Neuronal stem cell (in vitro differentiated cells): ENCODE results near the gene SCFD2.
"Not testable (repeated sequence)": the region's sequence is repeated elsewhere in the genome, so short reads cannot be mapped to it uniquely, and the experiment has no call there.

Experiments used
- DNase-seq: peaks from one replicate; pipeline ENCODE4 v3.0.0-alpha.2; 2013; ENCODE audit warnings: low spot score
- H2AFZ ChIP-seq: one replicate; pipeline ENCODE4 v1.6.1; 2013; ENCODE audit warnings: mild to moderate bottlenecking, low read length, inconsistent platforms
- H2AK5ac ChIP-seq: 2 replicates; pipeline ENCODE4 v1.6.1; 2013; ENCODE audit warnings: low read depth, mild to moderate bottlenecking, inconsistent platforms, low read length, moderate library complexity, mixed read lengths
- H2BK120ac ChIP-seq: 2 replicates; pipeline ENCODE4 v1.6.1; 2013; ENCODE audit warnings: low read depth, mild to moderate bottlenecking, inconsistent platforms, low read length, moderate library complexity, mixed read lengths
- H2BK12ac ChIP-seq: one replicate; pipeline ENCODE4 v1.6.1; 2013; ENCODE audit warnings: low read length, inconsistent platforms
- H2BK15ac ChIP-seq: 2 replicates; pipeline ENCODE4 v1.6.1; 2013; ENCODE audit warnings: mild to moderate bottlenecking, low read length, inconsistent platforms, mixed read lengths
- H2BK5ac ChIP-seq: one replicate; pipeline ENCODE4 v1.6.1; 2013; ENCODE audit warnings: inconsistent platforms, mild to moderate bottlenecking, low read length, moderate library complexity
- H3K14ac ChIP-seq: one replicate; pipeline ENCODE4 v1.6.1; 2013; ENCODE audit warnings: low read length, inconsistent platforms
- H3K18ac ChIP-seq: 2 replicates; pipeline ENCODE4 v1.6.1; 2013; ENCODE audit warnings: low read length, inconsistent platforms
- H3K23ac ChIP-seq: 2 replicates; pipeline ENCODE4 v1.6.1; 2013; ENCODE audit warnings: low read depth, mild to moderate bottlenecking, mixed read lengths, low read length, inconsistent platforms; ENCODE audit not compliant: poor library complexity
- H3K27ac ChIP-seq: replicated peaks from 3 replicates; pipeline ENCODE4 v1.5.1; 2013; ENCODE audit warnings: low read length, inconsistent platforms
- H3K27me3 ChIP-seq, 3 experiments: 2 replicates each; pipeline ENCODE4 v1.6.1; 2013; ENCODE audit warnings: low read length in 3 of 3, mild to moderate bottlenecking in 2 of 3, inconsistent platforms in 1 of 3, low read depth in 1 of 3, mixed read lengths in 1 of 3, moderate library complexity in 1 of 3; ENCODE audit not compliant: control insufficient read depth in 3 of 3, insufficient read depth in 3 of 3
- H3K36me3 ChIP-seq, 2 donors: replicated peaks in 1 of 2; 2 replicates each; pipeline ENCODE4 v1.6.1; 2013; ENCODE audit warnings: low read length in 2 of 2; ENCODE audit not compliant: control insufficient read depth in 2 of 2, insufficient read depth in 2 of 2
- H3K4ac ChIP-seq: 2 replicates; pipeline ENCODE4 v1.6.1; 2013; ENCODE audit warnings: inconsistent platforms, mild to moderate bottlenecking, low read length, moderate library complexity
- H3K4me1 ChIP-seq, 2 donors: 1 replicate in 1 of 2; 2 replicates in 1 of 2; pipeline ENCODE4 v1.6.1; 2013; ENCODE audit warnings: low read length in 2 of 2, low read depth in 1 of 2; ENCODE audit not compliant: control insufficient read depth in 2 of 2, insufficient read depth in 1 of 2
- H3K4me2 ChIP-seq: one replicate; pipeline ENCODE4 v1.6.1; 2013; ENCODE audit warnings: mild to moderate bottlenecking, low read length, inconsistent platforms; ENCODE audit not compliant: insufficient read depth, poor library complexity, severe bottlenecking
- H3K4me3 ChIP-seq, 2 donors: 2 replicates each; pipeline ENCODE4 v1.5.1; 2013; ENCODE audit warnings: low read length in 2 of 2, mild to moderate bottlenecking in 2 of 2, inconsistent platforms in 1 of 2, moderate library complexity in 1 of 2
- H3K79me1 ChIP-seq: one replicate; pipeline ENCODE4 v1.6.1; 2013; ENCODE audit warnings: low read depth, mild to moderate bottlenecking, inconsistent platforms, low read length, moderate library complexity
- H3K9ac ChIP-seq: one replicate; pipeline ENCODE4 v1.6.1; 2013; ENCODE audit warnings: mild to moderate bottlenecking, low read depth, low read length, inconsistent platforms; ENCODE audit not compliant: poor library complexity
- H3K9me3 ChIP-seq, 2 donors: replicated peaks in 1 of 2; 2 replicates each; pipeline versions ENCODE3 to v1.6.1; 2013; ENCODE audit warnings: low read length in 2 of 2, mild to moderate bottlenecking in 2 of 2, inconsistent platforms in 1 of 2, low read depth in 1 of 2, mixed read lengths in 1 of 2, moderate library complexity in 1 of 2; ENCODE audit not compliant: control insufficient read depth in 2 of 2, insufficient read depth in 1 of 2
- H4K8ac ChIP-seq: one replicate; pipeline ENCODE4 v1.6.1; 2013; ENCODE audit warnings: low read depth, mild to moderate bottlenecking, inconsistent platforms, low read length, moderate library complexity
- H4K91ac ChIP-seq: one replicate; pipeline ENCODE4 v1.6.1; 2013; ENCODE audit warnings: low read length, low read depth, mild to moderate bottlenecking, inconsistent platforms; ENCODE audit not compliant: poor library complexity
- whole genome bisulfite sequencing, 2 donors: extraction: QIAGEN DNeasy Blood & Tissue Kit; methylation state at CpG; one replicate each; pipeline ENCODE4 v1.1.7; 2013; ENCODE audit warnings: missing lambda C conversion rate in 2 of 2, mixed read lengths in 1 of 2; ENCODE audit not compliant: insufficient read length in 2 of 2, insufficient replicate concordance in 1 of 2; ENCODE audit errors: extremely low coverage in 2 of 2; 5-methylcytosine and 5-hydroxymethylcytosine counted together

The SCFD2 gene

DNA sequence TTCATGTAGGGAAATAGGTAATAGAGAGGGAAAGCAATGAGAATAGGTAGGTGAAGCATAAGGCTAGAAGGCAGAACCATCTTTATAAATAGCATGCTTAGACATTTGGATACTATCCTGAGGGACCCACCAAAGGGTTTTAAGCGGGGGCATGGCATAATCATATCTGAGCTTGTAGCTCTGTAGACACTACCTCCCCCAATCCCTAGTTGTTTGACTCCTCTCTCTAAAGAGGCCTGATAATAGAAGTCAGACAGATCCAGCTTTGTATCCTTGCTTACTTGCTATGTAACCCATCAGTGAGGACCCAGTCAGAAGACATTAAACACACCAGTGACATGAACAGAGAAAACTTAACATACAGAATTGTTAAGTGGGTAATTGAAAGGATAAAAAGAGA is 58.7 kb downstream of the SCFD2 start:
- no peak overlapping the region for H2BK5ac ChIP-seq
- no peak overlapping the region for H3K9ac ChIP-seq
- no peak overlapping the region for H4K8ac ChIP-seq
- no peak overlapping the region for H3K4me2 ChIP-seq
- H3K27me3 ChIP-seq = no peaks in the 10 kb centered on the region
- H3K23ac ChIP-seq = no peak overlapping the region
- H3K14ac ChIP-seq = no peak overlapping the region
- H2BK120ac ChIP-seq = no peak overlapping the region
- H3K4me3 ChIP-seq = no peak overlapping the region
- no peak overlapping the region for H4K91ac ChIP-seq
- H2AK5ac ChIP-seq = no peak overlapping the region
- H2BK15ac ChIP-seq = no peak overlapping the region
- no peak overlapping the region for H3K27ac ChIP-seq
- WGBS, 2 donors = no CpG with 5 or more reads among the region's 1 CpG
- H3K9me3 ChIP-seq = no peaks in the 10 kb centered on the region
- H3K79me1 ChIP-seq = no peaks in the 10 kb centered on the region
- H2BK12ac ChIP-seq = no peak overlapping the region
- H3K4ac ChIP-seq = no peak overlapping the region
- H3K4me1 ChIP-seq = no peaks in the 10 kb centered on the region
- no peak for DNase-seq
- H3K18ac ChIP-seq = no peak overlapping the region
- H2AFZ ChIP-seq = no peak overlapping the region
- no peaks in the 10 kb centered on the region for H3K36me3 ChIP-seq

DNA sequence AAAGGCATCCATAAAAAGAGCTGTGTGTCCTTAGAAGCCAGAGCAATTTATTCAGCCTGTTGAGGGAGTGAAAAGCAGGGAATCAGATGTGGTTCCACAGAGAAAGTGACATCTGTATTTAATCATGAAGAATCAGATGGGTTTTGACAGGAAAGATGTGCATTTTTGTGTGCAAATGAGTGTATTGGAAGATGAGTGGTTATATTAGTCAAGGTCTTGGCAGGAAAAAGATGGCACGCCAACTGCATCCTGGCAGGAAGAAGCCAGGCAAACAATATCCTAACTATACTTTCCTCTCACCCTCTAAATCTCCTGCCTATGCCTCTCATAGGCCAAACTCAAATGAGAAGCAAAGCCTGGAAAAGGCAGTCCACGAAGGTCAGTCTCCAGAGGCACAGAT is 59.1 kb downstream of the SCFD2 start:
- Histone ChIP-seq H2BK15ac (no peak overlapping the region), H2AK5ac (no peak overlapping the region), H3K36me3 (no peaks in the 10 kb centered on the region), H2BK5ac (no peak overlapping the region), H4K8ac (no peak overlapping the region), H4K91ac (no peak overlapping the region), H3K4ac (no peak overlapping the region), H2BK120ac (no peak overlapping the region), H3K18ac (no peak overlapping the region), H3K23ac (no peak overlapping the region), H3K9me3 (no peaks in the 10 kb centered on the region), H2BK12ac (no peak overlapping the region), H3K4me2 (no peak overlapping the region), H2AFZ (no peak overlapping the region), H3K9ac (no peak overlapping the region), H3K79me1 (no peaks in the 10 kb centered on the region), H3K14ac (no peak overlapping the region), H3K4me3 (no peak overlapping the region), H3K4me1 (no peaks in the 10 kb centered on the region), H3K27ac (no peak overlapping the region), H3K27me3 (no peaks in the 10 kb centered on the region)
- WGBS, 2 donors = no CpG with 5 or more reads among the region's 2 CpGs
- no peak for DNase-seq

DNA sequence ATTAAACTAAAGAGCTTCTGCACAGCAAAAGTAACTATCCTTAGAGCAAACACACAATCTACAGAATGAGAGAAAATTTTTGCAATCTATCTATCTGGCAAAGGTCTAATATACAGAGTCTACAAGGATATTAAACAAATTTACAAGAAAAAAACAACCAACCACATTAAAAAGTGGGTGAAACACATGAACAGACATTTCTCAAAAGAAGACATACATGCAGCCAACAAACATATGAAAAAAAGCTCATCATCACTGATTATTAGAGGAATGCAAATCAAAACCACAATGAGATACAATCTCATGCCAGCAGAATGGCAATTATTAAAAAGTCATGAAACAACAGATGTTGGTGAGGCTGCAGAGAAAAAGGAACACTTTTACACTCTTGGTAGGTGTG is 73.7 kb downstream of the SCFD2 start:
- not testable (repeated sequence) for H3K4ac ChIP-seq, H3K14ac ChIP-seq, DNase-seq, H2AK5ac ChIP-seq, H3K23ac ChIP-seq, H3K18ac ChIP-seq, H2BK120ac ChIP-seq, H3K4me2 ChIP-seq, H2BK12ac ChIP-seq, H3K36me3 ChIP-seq, H3K4me3 ChIP-seq, H2BK15ac ChIP-seq, H4K91ac ChIP-seq, H2AFZ ChIP-seq, H3K27ac ChIP-seq, H3K27me3 ChIP-seq, H3K4me1 ChIP-seq, H2BK5ac ChIP-seq, H3K9ac ChIP-seq, H3K9me3 ChIP-seq, H4K8ac ChIP-seq, H3K79me1 ChIP-seq

DNA sequence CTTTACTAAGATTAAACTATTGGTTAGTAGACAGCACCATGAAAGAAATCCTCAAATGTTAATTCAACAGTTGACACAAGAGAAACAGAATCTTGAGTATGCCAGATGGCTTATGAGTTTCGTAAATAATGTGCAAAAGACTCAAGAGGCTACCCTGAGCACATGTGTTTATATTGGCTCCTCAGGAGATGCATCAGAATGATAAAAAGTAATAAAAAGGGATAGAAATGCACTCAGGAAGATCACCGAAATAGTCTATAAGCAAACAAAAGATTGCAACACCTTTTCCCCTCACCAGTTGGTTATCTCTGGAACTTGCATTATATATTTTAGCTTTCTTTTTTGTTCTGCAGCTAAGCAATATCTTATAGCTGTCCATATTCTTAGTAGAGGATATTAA is 84.4 kb downstream of the SCFD2 start:
- no peak overlapping the region for H3K23ac ChIP-seq
- WGBS, 2 donors = no CpG with 5 or more reads among the region's 2 CpGs
- no peak overlapping the region for H3K4ac ChIP-seq
- no peak overlapping the region for H4K91ac ChIP-seq
- no peaks in the 10 kb centered on the region for H3K4me1 ChIP-seq
- H4K8ac ChIP-seq = no peak overlapping the region
- H3K4me2 ChIP-seq = no peak overlapping the region
- no peak for DNase-seq
- H3K9me3 ChIP-seq = peaks cover 0 to 2% of the 10 kb centered on the region in 2 donors
- H3K36me3 ChIP-seq = no peaks in the 10 kb centered on the region
- no peak overlapping the region for H2AK5ac ChIP-seq
- no peak overlapping the region for H3K9ac ChIP-seq
- no peaks in the 10 kb centered on the region for H3K79me1 ChIP-seq
- no peak overlapping the region for H2BK15ac ChIP-seq
- no peak overlapping the region for H2BK12ac ChIP-seq
- no peak overlapping the region for H2BK5ac ChIP-seq
- no peak overlapping the region for H2AFZ ChIP-seq
- no peak overlapping the region for H3K14ac ChIP-seq
- no peaks in the 10 kb centered on the region for H3K27me3 ChIP-seq
- no peak overlapping the region for H2BK120ac ChIP-seq
- H3K4me3 ChIP-seq = no peak overlapping the region
- H3K27ac ChIP-seq = no peak overlapping the region
- H3K18ac ChIP-seq = no peak overlapping the region
